Hepatocyte (in vitro differentiated cells): Measurements from ENCODE around the gene AFTPH. TPM values are rescaled to one million over a fixed set of nuclear protein-coding genes. Genes with fewer than 3 reads are reported as not detected.

Source experiments
- DNase-seq: peaks from one replicate; pipeline ENCODE4 v3.0.0-alpha.2; 2016; ENCODE audit warnings: low spot score
- H2AFZ ChIP-seq: fragments of 200-600 bp; sonication (generic); 2 replicates; pipeline ENCODE4 v1.6.0; 2016; ENCODE audit warnings: antibody characterized with exemption, mild to moderate bottlenecking
- H3K27ac ChIP-seq: fragments of 200-600 bp; sonication (generic); 2 replicates; pipeline ENCODE4 v1.5.1; 2016; ENCODE audit warnings: mild to moderate bottlenecking
- H3K27me3 ChIP-seq: fragments of 200-600 bp; sonication (generic); 2 replicates; pipeline ENCODE4 v1.6.1; 2016
- H3K36me3 ChIP-seq: fragments of 200-600 bp; sonication (generic); replicated peaks from 2 replicates; pipeline ENCODE4 v1.5.1; 2016; ENCODE audit warnings: low read depth; ENCODE audit not compliant: insufficient read depth
- H3K4me1 ChIP-seq: fragments of 200-600 bp; sonication (generic); 2 replicates; pipeline ENCODE4 v1.5.1; 2016; ENCODE audit warnings: mild to moderate bottlenecking, moderate library complexity; ENCODE audit not compliant: insufficient read depth
- H3K4me2 ChIP-seq: fragments of 200-600 bp; sonication (generic); 2 replicates; pipeline ENCODE4 v1.6.0; 2016
- H3K4me3 ChIP-seq: fragments of 200-600 bp; sonication (generic); 2 replicates; pipeline ENCODE4 v1.5.1; 2016; ENCODE audit warnings: mild to moderate bottlenecking
- H3K79me2 ChIP-seq: fragments of 200-600 bp; sonication (generic); 2 replicates; pipeline ENCODE4 v1.6.0; 2017; ENCODE audit warnings: mild to moderate bottlenecking
- H3K9me2 ChIP-seq: fragments of 200-600 bp; sonication (generic); replicated peaks from 2 replicates; pipeline ENCODE4 v1.6.0; 2017; ENCODE audit warnings: mild to moderate bottlenecking; ENCODE audit not compliant: insufficient read depth
- H3K9me3 ChIP-seq: fragments of 200-600 bp; sonication (generic); 2 replicates; pipeline ENCODE4 v1.5.1; 2016; ENCODE audit warnings: low read depth, mild to moderate bottlenecking
- H4K20me1 ChIP-seq: fragments of 200-600 bp; sonication (generic); 2 replicates; pipeline ENCODE4 v1.6.0; 2016; ENCODE audit warnings: mild to moderate bottlenecking; ENCODE audit not compliant: insufficient read depth, poor library complexity, severe bottlenecking
- EZH2 ChIP-seq: fragments of 200-600 bp; sonication (generic); IDR thresholded peaks from 2 replicates; pipeline ENCODE4 v1.6.1; 2016; ENCODE audit warnings: antibody characterized with exemption, mild to moderate bottlenecking, borderline replicate concordance
- EZH2phosphoT487 ChIP-seq: fragments of 200-600 bp; sonication (generic); IDR thresholded peaks from one replicate; pipeline ENCODE4 v1.6.1; 2018; ENCODE audit warnings: antibody characterized with exemption, mild to moderate bottlenecking, low read depth, moderate library complexity; ENCODE audit not compliant: unreplicated experiment, severe bottlenecking
- WGBS: methylation state at CpG from one replicate; pipeline ENCODE4 v1.1.6; 2016; ENCODE audit warnings: low lambda C conversion rate; ENCODE audit errors: missing lambda C conversion rate; 5-methylcytosine and 5-hydroxymethylcytosine counted together
- polyA plus RNA-seq: library from polyadenylated mRNA; unstranded; fragments of >200 nt; fragmentation: Nextera tagmentation; extraction: Ambion mirVana; gene quantifications from 2 replicates; pipeline ENCODE4 v1.2.1, GENCODE V29; 2016
- total RNA-seq: library from RNA; depleted of rRNA; stranded (reverse); fragments of >200 nt; gene quantifications from 2 replicates; pipeline ENCODE4 v1.2.3, GENCODE V29; 2014
- TF ChIP-seq, protein P1 (sequence below): fragments of 200-600 bp; sonication (generic); IDR thresholded peaks from 2 replicates; pipeline ENCODE4 v1.5.1; 2016; ENCODE audit warnings: antibody characterized with exemption, mild to moderate bottlenecking; ENCODE audit not compliant: poor library complexity

AFTPH gene
- total and polyA plus RNA-seq, 2 experiments from 2014 or later: 11.8 to 50.9 TPM

DNA sequence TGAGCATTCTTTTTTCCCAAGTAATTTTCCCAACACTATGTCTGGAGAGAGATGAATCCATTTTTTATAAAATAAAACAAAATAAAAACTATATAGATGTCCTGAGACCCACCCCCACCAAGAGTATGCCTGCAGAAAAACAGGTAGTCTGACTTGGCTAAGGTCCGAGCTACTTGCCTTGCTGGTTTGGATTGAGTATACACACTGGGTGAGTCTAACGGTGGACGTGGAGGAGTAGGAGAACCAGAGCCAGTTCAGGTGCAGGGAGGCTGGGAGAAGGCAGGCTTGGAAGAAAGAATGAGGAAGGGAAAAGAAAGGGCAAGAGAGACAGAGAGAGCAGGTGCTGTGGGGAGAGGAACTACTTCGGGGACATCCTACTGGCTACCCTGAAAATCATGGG is 21.3 kb upstream of the AFTPH start:
- H3K9me3 ChIP-seq: no peaks in the 10 kb centered on the region
- no peak for TF ChIP-seq EZH2
- TF ChIP-seq, protein P1, sequence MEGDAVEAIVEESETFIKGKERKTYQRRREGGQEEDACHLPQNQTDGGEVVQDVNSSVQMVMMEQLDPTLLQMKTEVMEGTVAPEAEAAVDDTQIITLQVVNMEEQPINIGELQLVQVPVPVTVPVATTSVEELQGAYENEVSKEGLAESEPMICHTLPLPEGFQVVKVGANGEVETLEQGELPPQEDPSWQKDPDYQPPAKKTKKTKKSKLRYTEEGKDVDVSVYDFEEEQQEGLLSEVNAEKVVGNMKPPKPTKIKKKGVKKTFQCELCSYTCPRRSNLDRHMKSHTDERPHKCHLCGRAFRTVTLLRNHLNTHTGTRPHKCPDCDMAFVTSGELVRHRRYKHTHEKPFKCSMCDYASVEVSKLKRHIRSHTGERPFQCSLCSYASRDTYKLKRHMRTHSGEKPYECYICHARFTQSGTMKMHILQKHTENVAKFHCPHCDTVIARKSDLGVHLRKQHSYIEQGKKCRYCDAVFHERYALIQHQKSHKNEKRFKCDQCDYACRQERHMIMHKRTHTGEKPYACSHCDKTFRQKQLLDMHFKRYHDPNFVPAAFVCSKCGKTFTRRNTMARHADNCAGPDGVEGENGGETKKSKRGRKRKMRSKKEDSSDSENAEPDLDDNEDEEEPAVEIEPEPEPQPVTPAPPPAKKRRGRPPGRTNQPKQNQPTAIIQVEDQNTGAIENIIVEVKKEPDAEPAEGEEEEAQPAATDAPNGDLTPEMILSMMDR: no peak
- no peak for TF ChIP-seq EZH2phosphoT487
- 94% methylated on average over 4 of the region's 4 CpGs for WGBS
- H3K36me3 ChIP-seq: no peaks in the 10 kb centered on the region
- H3K9me2 ChIP-seq: no peaks in the 10 kb centered on the region
- H3K4me2 ChIP-seq: no peak overlapping the region
- H2AFZ ChIP-seq: no peak overlapping the region
- no peak overlapping the region for H3K27ac ChIP-seq
- no peak for DNase-seq
- H3K4me3 ChIP-seq: no peak overlapping the region
- H3K4me1 ChIP-seq: no peaks in the 10 kb centered on the region
- no peaks in the 10 kb centered on the region for H3K27me3 ChIP-seq
- no peaks in the 10 kb centered on the region for H4K20me1 ChIP-seq
- no peaks in the 10 kb centered on the region for H3K79me2 ChIP-seq

DNA sequence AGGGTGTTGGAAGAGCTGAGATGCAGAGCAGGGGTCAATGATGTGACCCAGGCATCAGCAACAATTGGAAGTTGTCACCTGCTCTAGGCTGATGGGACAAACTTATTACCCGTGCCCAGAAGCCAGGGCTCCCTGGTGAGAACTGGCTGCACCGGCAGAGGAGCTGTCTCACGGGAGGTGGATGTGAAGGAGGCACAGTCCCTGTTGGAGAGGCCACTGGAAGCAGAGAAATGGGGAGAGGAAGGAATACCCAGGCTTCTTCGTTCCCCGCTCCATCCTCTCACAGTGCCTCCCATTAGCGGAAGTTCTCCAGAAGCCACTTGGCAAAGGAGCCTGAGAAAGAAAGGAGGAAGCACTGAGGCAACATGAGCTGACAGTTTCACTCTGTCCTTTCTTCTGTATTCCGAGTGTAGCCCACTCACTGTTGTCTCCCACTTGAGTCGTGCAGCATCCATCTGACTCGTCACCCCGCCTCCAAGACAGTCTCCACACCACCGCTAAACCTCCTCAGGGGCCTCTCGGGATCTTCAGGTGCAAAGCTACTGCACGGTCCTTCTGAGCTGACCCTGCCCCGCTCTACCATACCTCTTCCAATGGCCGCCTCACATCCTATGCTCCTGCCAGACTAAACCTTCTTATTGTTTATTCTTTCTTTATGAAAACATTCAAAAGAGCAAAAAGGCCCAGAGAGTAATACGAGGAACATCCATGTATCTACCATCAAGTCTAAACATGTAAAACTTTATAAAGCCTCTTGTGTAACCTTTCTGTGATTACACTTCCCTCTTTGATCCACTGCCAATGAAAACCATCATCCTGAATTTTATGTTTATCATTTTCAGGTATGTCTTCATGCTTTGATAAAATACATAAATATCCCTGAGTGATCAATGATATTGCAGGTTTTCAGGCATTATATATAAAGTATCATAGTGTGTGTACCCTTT is 19.1 kb upstream of the AFTPH start:
- Histone ChIP-seq H3K4me1 (no peaks in the 10 kb centered on the region), H3K36me3 (no peaks in the 10 kb centered on the region), H3K9me2 (no peaks in the 10 kb centered on the region), H2AFZ (no peak overlapping the region), H3K27ac (no peak overlapping the region), H4K20me1 (no peaks in the 10 kb centered on the region), H3K27me3 (no peaks in the 10 kb centered on the region), H3K79me2 (no peaks in the 10 kb centered on the region), H3K4me3 (no peak overlapping the region), H3K9me3 (no peaks in the 10 kb centered on the region), H3K4me2 (no peak overlapping the region)
- DNase-seq: no peak
- no peak for TF ChIP-seq EZH2phosphoT487
- TF ChIP-seq, protein P1: no peak
- WGBS: 85% methylated on average over 16 of the region's 16 CpGs

DNA sequence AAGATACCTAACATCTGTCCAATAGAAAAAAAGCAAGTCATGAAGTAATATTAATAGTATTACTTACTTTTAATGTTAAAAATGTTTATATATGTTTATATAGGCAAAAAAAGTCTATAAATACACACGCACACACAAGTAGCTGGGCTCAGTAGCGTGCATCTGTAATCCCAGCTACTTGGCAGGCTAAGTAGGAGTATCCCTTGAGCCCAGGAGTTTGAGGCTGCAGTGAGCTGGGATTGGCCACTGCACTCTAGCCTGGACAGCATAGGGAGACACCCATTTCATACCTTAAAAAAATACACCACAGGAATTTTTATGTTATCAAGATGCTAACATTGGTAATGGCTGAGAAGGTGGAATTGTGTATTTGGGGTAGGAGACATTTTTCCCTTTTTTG is 17.4 kb upstream of the AFTPH start:
- DNase-seq: no peak
- Histone ChIP-seq H3K27me3 (no peaks in the 10 kb centered on the region), H3K9me2 (no peaks in the 10 kb centered on the region), H4K20me1 (no peaks in the 10 kb centered on the region), H3K27ac (no peak overlapping the region), H3K36me3 (no peaks in the 10 kb centered on the region), H3K4me3 (no peak overlapping the region), H2AFZ (no peak overlapping the region), H3K4me2 (no peak overlapping the region), H3K4me1 (no peaks in the 10 kb centered on the region), H3K79me2 (no peaks in the 10 kb centered on the region), H3K9me3 (no peaks in the 10 kb centered on the region)
- WGBS: 77% methylated on average over 2 of the region's 2 CpGs
- TF ChIP-seq EZH2: no peak
- no peak for TF ChIP-seq EZH2phosphoT487
- TF ChIP-seq, protein P1: no peak
